K562 (cell line): ENCODE results near the gene SACM1L. TPM values are rescaled to one million over a fixed set of nuclear protein-coding genes. Genes with fewer than 3 reads are reported as not detected.

Experiments used
- ATAC-seq: fragments of 200-7000 bp; cut with Tn5 transposase; 3 replicates; pipeline ENCODE4 v1.9.1; 2020; ENCODE audit warnings: moderate library complexity
- BruUV-seq: library from RNA; stranded (reverse); fragments of 400-500 nt; replicated peaks from 2 replicates; lab custom pipeline; 2021; lab: Mats Ljungman, UMichigan
- CTCF ChIA-PET: fragments of 300-600 bp; formaldehyde crosslinking; extraction: SDS; loops from one replicate; lab custom pipeline; 2021; ENCODE audit warnings: low intra/inter-chr PET ratio; lab: Yijun Ruan, JAX
- POLR2A ChIA-PET: fragments of 300-600, 350-650 bp; sonication (Branson Sonifier 250); formaldehyde crosslinking; extraction: SDS; loops from one replicate; lab custom pipeline; 2021; ENCODE audit warnings: antibody characterized with exemption, inconsistent platforms; lab: Yijun Ruan, JAX
- DNase-seq, 4 experiments: peaks; one replicate each; pipeline versions ENCODE4 v3.0.0 to v3.0.0-alpha.2; 2011 to 2018; ENCODE audit warnings: low spot score in 3 of 4, mixed read lengths in 3 of 4; ENCODE audit errors: extremely low read depth in 1 of 4
- FAIRE-seq: peaks from 2 replicates; lab custom pipeline; 2011; peaks lifted over from hg19 to GRCh38; lab: Jason Lieb, UNC
- H2AFZ ChIP-seq: 2 replicates; pipeline ENCODE4 v1.6.0; 2011; ENCODE audit warnings: low read depth, low read length, control low read depth, inconsistent platforms
- H3K27ac ChIP-seq: fragments of 200-600 bp; 3 replicates; pipeline ENCODE4 v1.8.0; 2011; ENCODE audit warnings: low read depth, mild to moderate bottlenecking, control low read depth, inconsistent platforms, low read length, moderate library complexity, mixed read lengths; ENCODE audit errors: extremely low read depth
- H3K27me3 ChIP-seq, 2 experiments: fragments of 300-600 bp in 1 of 2; 2 replicates in 1 of 2; 3 replicates in 1 of 2; pipeline versions ENCODE4 v1.6.0 to v1.8.0; 2011; ENCODE audit warnings: inconsistent platforms in 2 of 2, low read length in 2 of 2, mild to moderate bottlenecking in 1 of 2, mixed read lengths in 1 of 2, moderate library complexity in 1 of 2; ENCODE audit not compliant: control insufficient read depth in 2 of 2, insufficient read depth in 2 of 2
- H3K36me3 ChIP-seq: fragments of 300-600 bp; 3 replicates; pipeline ENCODE4 v1.8.0; 2011; ENCODE audit warnings: mild to moderate bottlenecking, low read length, inconsistent platforms; ENCODE audit not compliant: control insufficient read depth, insufficient read depth
- H3K4me1 ChIP-seq, 2 experiments: fragments of 200-600 bp in 1 of 2; replicated peaks in 1 of 2; 2 replicates in 1 of 2; 3 replicates in 1 of 2; pipeline versions ENCODE4 v1.5.1 to v1.8.0; 2011; ENCODE audit warnings: inconsistent platforms in 2 of 2, low read length in 2 of 2, mild to moderate bottlenecking in 1 of 2, mixed read lengths in 1 of 2, moderate library complexity in 1 of 2; ENCODE audit not compliant: control insufficient read depth in 2 of 2, insufficient read depth in 2 of 2
- H3K4me2 ChIP-seq: 2 replicates; pipeline ENCODE4 v1.6.1; 2011; ENCODE audit warnings: low read length, control low read depth, inconsistent platforms, mixed read lengths; ENCODE audit not compliant: insufficient read depth
- H3K4me3 ChIP-seq: fragments of 200-600 bp; sonication (generic), shearing (Covaris generic); 2 replicates; pipeline ENCODE4 v1.5.1; 2016; ENCODE audit warnings: control low read depth, inconsistent platforms
- H3K79me2 ChIP-seq: fragments of 200-600 bp; 3 replicates; pipeline ENCODE4 v1.8.0; 2011; ENCODE audit warnings: low read length, inconsistent platforms; ENCODE audit not compliant: control insufficient read depth, insufficient read depth
- H3K9ac ChIP-seq, 2 experiments: 2 replicates each; pipeline versions ENCODE4 v1.6.0 to v1.6.1; 2011; ENCODE audit warnings: low read depth in 2 of 2, low read length in 2 of 2, control low read depth in 1 of 2, inconsistent platforms in 1 of 2, mild to moderate bottlenecking in 1 of 2, mixed read lengths in 1 of 2; ENCODE audit not compliant: insufficient read depth in 1 of 2
- H3K9me1 ChIP-seq: one replicate; pipeline ENCODE4 v1.6.0; 2011; ENCODE audit warnings: inconsistent platforms, mild to moderate bottlenecking, low read length, moderate library complexity; ENCODE audit not compliant: control insufficient read depth, insufficient read depth
- H3K9me3 ChIP-seq: replicated peaks from 2 replicates; pipeline ENCODE4 v1.5.1; 2011; ENCODE audit warnings: low read depth, low read length, inconsistent platforms; ENCODE audit not compliant: control insufficient read depth, insufficient read depth
- H4K20me1 ChIP-seq: replicated peaks from 2 replicates; pipeline ENCODE4 v1.6.1; 2011; ENCODE audit warnings: low read length, inconsistent platforms, mixed read lengths; ENCODE audit not compliant: control insufficient read depth, insufficient read depth
- POLR2B ChIP-seq: fragments of 450-650 bp; IDR thresholded peaks from 2 replicates; pipeline ENCODE4 v1.6.1; 2018; ENCODE audit warnings: low read depth; ENCODE audit not compliant: partially characterized antibody
- POLR3G ChIP-seq: IDR thresholded peaks from 2 replicates; pipeline ENCODE4 v1.6.1; 2011; ENCODE audit not compliant: insufficient read length, insufficient replicate concordance; ENCODE audit errors: extremely low read depth
- RAD21 ChIP-seq, 2 experiments: fragments of 250-450 bp in 1 of 2; fragments of 450-650 bp in 1 of 2; sonication (Bioruptor Pico) in 1 of 2; formaldehyde crosslinking in 1 of 2; IDR thresholded peaks in 1 of 2; conservative IDR thresholded peaks in 1 of 2; 2 replicates each; pipeline versions ENCODE4 v1.4.0 to v1.8.0; 2020 to 2022; ENCODE audit warnings: mild to moderate bottlenecking in 2 of 2, moderate library complexity in 1 of 2
- ZNF717 ChIP-seq: fragments of 250-450 bp; sonication (Bioruptor Pico); IDR thresholded peaks from 2 replicates; pipeline ENCODE4 v1.5.0; 2021
- WGBS: fragments of 100-300 bp; shearing (Covaris generic); methylation state at CpG from one replicate; pipeline ENCODE4 v1.1.6; 2016; ENCODE audit warnings: low coverage, mixed read lengths; ENCODE audit not compliant: insufficient coverage; ENCODE audit errors: missing lambda C conversion rate; 5-methylcytosine and 5-hydroxymethylcytosine counted together
- in situ Hi-C: fragments of 300-500 bp; cut with MboI; formaldehyde crosslinking; loops from 4 replicates; pipeline ENCODE4 v1.15.0; 2018; ENCODE audit warnings: inconsistent platforms, mixed read lengths
- intact Hi-C: fragments of 100-400 bp; cut with micrococcal nuclease; formaldehyde crosslinking; loops from 2 replicates; pipeline ENCODE4 v1.14.2; 2022
- polyA plus RNA-seq, 8 experiments: library from polyadenylated mRNA; depleted of rRNA in 4 of 8; stranded (reverse) in 5 of 8; unstranded in 3 of 8; fragments of >200 nt; fragmentation: Nextera tagmentation in 2 of 8; fragmentation: Illumina TruSeq in 1 of 8; extraction: Ambion mirVana in 2 of 8; extraction: Trizol in 1 of 8; gene quantifications; 2 replicates each; pipeline versions ENCODE4 v1.2.1 to v1.2.3, GENCODE V29; 2011 to 2014; ENCODE audit warnings: inconsistent platforms in 1 of 8, missing spikeins in 1 of 8
- total RNA-seq, 7 experiments: library from RNA; depleted of rRNA in 6 of 7; stranded (reverse); fragments of >200 nt in 6 of 7; fragmentation: Illumina TruSeq in 2 of 7; extraction: Trizol in 2 of 7; gene quantifications; 2 replicates each; pipeline versions ENCODE4 v1.2.1 to v1.2.3, GENCODE V29; 2011 to 2021; ENCODE audit warnings: low replicate concordance in 1 of 7
- TF ChIP-seq, protein P1 (sequence below): fragments of 250-450 bp; sonication (Bioruptor Pico); IDR thresholded peaks from 2 replicates; pipeline ENCODE4 v1.5.0; 2021
- TF ChIP-seq, protein P2 (sequence below), 3 experiments: IDR thresholded peaks in 2 of 3; conservative IDR thresholded peaks in 1 of 3; 2 replicates each; pipeline ENCODE4 v1.5.1; 2011 to 2012; ENCODE audit warnings: low read length in 3 of 3, mild to moderate bottlenecking in 3 of 3, control low read depth in 2 of 3, improper control_type of control experiment in 1 of 3, inconsistent platforms in 1 of 3, low read depth in 1 of 3, mixed read lengths in 1 of 3, moderate library complexity in 1 of 3; ENCODE audit not compliant: insufficient read depth in 2 of 3

SACM1L gene
- total and polyA plus RNA-seq, 9 of the 15 experiments (the other 6 are each of a cell fraction or from before 2014, with no cell fraction given) = 25.7 to 67.2 (median 40.3) TPM

DNA sequence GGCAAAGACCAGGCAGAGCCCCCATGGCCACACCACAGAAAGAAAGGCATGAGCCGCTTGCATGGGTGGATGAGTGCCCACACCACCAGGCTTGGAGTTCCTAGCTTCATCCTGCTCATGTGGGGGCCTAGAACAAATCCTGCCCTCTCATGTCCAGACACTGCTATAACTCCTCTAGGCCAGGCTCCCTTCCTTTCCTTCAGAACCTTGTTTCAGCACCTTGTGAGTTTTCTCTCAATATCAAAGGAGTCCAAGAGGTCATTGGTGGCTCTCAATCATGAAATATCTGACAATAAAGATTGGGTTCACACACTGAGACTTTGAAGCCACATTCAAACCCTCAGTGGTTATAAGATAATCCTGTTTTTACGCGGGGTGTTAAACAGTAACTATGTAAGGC is 94.5 kb downstream of the SACM1L start:
- FAIRE-seq = peak; percentile 35
- TF ChIP-seq POLR2B (no peak), RAD21 (CRISPR knock-in tag; conservative IDR thresholded peaks at IDR 0.05 in 1 of 2, IDR thresholded peaks at IDR 0.05 in 1 of 2) (peak in 1 of 2 experiments; percentile 18; a peak in 2 of 4 replicates), POLR3G (no peak), ZNF717 (CRISPR knock-in tag) (no peak)
- TF ChIP-seq, protein P1, sequence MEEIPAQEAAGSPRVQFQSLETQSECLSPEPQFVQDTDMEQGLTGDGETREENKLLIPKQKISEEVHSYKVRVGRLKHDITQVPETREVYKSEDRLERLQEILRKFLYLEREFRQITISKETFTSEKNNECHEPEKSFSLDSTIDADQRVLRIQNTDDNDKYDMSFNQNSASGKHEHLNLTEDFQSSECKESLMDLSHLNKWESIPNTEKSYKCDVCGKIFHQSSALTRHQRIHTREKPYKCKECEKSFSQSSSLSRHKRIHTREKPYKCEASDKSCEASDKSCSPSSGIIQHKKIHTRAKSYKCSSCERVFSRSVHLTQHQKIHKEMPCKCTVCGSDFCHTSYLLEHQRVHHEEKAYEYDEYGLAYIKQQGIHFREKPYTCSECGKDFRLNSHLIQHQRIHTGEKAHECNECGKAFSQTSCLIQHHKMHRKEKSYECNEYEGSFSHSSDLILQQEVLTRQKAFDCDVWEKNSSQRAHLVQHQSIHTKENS (CRISPR knock-in tag) = no peak
- TF ChIP-seq, protein P2, sequence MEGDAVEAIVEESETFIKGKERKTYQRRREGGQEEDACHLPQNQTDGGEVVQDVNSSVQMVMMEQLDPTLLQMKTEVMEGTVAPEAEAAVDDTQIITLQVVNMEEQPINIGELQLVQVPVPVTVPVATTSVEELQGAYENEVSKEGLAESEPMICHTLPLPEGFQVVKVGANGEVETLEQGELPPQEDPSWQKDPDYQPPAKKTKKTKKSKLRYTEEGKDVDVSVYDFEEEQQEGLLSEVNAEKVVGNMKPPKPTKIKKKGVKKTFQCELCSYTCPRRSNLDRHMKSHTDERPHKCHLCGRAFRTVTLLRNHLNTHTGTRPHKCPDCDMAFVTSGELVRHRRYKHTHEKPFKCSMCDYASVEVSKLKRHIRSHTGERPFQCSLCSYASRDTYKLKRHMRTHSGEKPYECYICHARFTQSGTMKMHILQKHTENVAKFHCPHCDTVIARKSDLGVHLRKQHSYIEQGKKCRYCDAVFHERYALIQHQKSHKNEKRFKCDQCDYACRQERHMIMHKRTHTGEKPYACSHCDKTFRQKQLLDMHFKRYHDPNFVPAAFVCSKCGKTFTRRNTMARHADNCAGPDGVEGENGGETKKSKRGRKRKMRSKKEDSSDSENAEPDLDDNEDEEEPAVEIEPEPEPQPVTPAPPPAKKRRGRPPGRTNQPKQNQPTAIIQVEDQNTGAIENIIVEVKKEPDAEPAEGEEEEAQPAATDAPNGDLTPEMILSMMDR (IDR thresholded peaks at IDR 0.05 in 2 of 3, conservative IDR thresholded peaks at IDR 0.05 in 1 of 3; ENCODE audit: insufficient read depth in 2 of 3, low read depth in 1 of 3, low read length in 3 of 3) = peak in 1 of 3 experiments; percentile 21; a peak in 1 of 6 replicates
- TF ChIP-seq, all 486 proteins: peak for 2
- ChIA-PET POLR2A (interaction anchor here (0.6 to 1.0 kb wide), 2 partner anchors 24 to 65 kb away, joined by 3 read pairs; no protein-coding TSS in a partner anchor), CTCF (no interaction called here)
- no peak overlapping the region for H3K9ac ChIP-seq
- no peaks in the 10 kb centered on the region for H3K9me3 ChIP-seq
- H3K9me1 ChIP-seq = no peaks in the 10 kb centered on the region
- no peak overlapping the region for H3K4me3 ChIP-seq
- in situ Hi-C loops = no loop called here
- WGBS = 3% methylated on average over 3 of the region's 3 CpGs
- no peak overlapping the region for H3K4me2 ChIP-seq
- H3K27me3 ChIP-seq = peaks cover 26 to 54% of the 10 kb centered on the region in 2 experiments
- intact Hi-C loops = no loop called here
- H3K36me3 ChIP-seq = no peaks in the 10 kb centered on the region
- ATAC-seq (peak; percentile 41; the same call in 1 of the 3 replicates), DNase-seq (no peak)
- H4K20me1 ChIP-seq = no peaks in the 10 kb centered on the region; the same call in 1 of the 2 replicates
- BruUV-seq = no TSS peak
- H2AFZ ChIP-seq = no peak overlapping the region
- no peak overlapping the region for H3K27ac ChIP-seq
- H3K4me1 ChIP-seq = peaks cover 0 to 6% of the 10 kb centered on the region in 2 experiments; a peak in 1 of 5 replicates
- H3K79me2 ChIP-seq = no peaks in the 10 kb centered on the region
